Measurements from ENCODE around the gene C1GALT1.

GRCh38 chr7:7274782-7275181, 92.4 kb downstream of the C1GALT1 start:
- TF ChIP-seq EZH2 (IDR thresholded peaks at IDR 0.05; ENCODE audit: borderline replicate concordance, low read depth, low read length, severe bottlenecking): no peak
- no peak for TF ChIP-seq FOS (IDR thresholded peaks at IDR 0.05; ENCODE audit: borderline replicate concordance, insufficient read depth, low read length)
- no peak for TF ChIP-seq CTCF (IDR thresholded peaks at IDR 0.05; ENCODE audit: extremely low read depth in 1 of 2, insufficient read depth in 1 of 2, low read depth in 1 of 2, low read length in 2 of 2)
- no peak for TF ChIP-seq POLR2A (IDR thresholded peaks at IDR 0.05; ENCODE audit: low read depth, low read length)
- TF ChIP-seq MAX (IDR thresholded peaks at IDR 0.05; ENCODE audit: insufficient read depth, insufficient read length): no peak
- no peak for TF ChIP-seq POLR2AphosphoS5 (IDR thresholded peaks at IDR 0.05; ENCODE audit: insufficient read depth, low read depth, low read length)
- no peak for TF ChIP-seq JUN (IDR thresholded peaks at IDR 0.05; ENCODE audit: borderline replicate concordance, insufficient read depth, insufficient read length, low read depth)

Data from endothelial cell of umbilical vein (primary cell).